Skeletal muscle satellite cell (primary cell): Measurements from ENCODE around the gene ATG9A.

ENCODE experiments used
- H3K27me3 ChIP-seq: 2 replicates; pipeline ENCODE4 v1.7.0; 2013; ENCODE audit warnings: low read length; ENCODE audit not compliant: control insufficient read depth, insufficient read depth
- H3K36me3 ChIP-seq: 2 replicates; pipeline ENCODE4 v1.7.0; 2013; ENCODE audit warnings: mild to moderate bottlenecking, control low read depth, low read length; ENCODE audit not compliant: insufficient read depth
- H3K4me1 ChIP-seq: 2 replicates; pipeline ENCODE4 v1.7.0; 2013; ENCODE audit warnings: low read length; ENCODE audit not compliant: control insufficient read depth, insufficient read depth
- H3K4me2 ChIP-seq: 2 replicates; pipeline ENCODE4 v1.7.0; 2013; ENCODE audit warnings: mild to moderate bottlenecking, low read length
- H3K4me3 ChIP-seq: 2 replicates; pipeline ENCODE4 v1.7.0; 2013; ENCODE audit warnings: low read length
- H3K9ac ChIP-seq: 2 replicates; pipeline ENCODE4 v1.7.0; 2013; ENCODE audit warnings: mild to moderate bottlenecking, low read depth, low read length, moderate library complexity
- H3K9me3 ChIP-seq: replicated peaks from 2 replicates; pipeline ENCODE4 v1.7.0; 2013; ENCODE audit warnings: mild to moderate bottlenecking, control low read depth, low read length

Gene ATG9A

GRCh38 chr2:219178377-219179175 is 50.9 kb downstream of the ATG9A start:
- Histone ChIP-seq H3K4me3 (peak overlapping the region; percentile 81), H3K9me3 (no peaks in the 10 kb centered on the region), H3K27me3 (no peaks in the 10 kb centered on the region), H3K4me2 (peak overlapping the region; percentile 87), H3K36me3 (peaks cover 51% of the 10 kb centered on the region), H3K9ac (peak overlapping the region; percentile 88), H3K4me1 (peaks cover 22% of the 10 kb centered on the region)

DNA sequence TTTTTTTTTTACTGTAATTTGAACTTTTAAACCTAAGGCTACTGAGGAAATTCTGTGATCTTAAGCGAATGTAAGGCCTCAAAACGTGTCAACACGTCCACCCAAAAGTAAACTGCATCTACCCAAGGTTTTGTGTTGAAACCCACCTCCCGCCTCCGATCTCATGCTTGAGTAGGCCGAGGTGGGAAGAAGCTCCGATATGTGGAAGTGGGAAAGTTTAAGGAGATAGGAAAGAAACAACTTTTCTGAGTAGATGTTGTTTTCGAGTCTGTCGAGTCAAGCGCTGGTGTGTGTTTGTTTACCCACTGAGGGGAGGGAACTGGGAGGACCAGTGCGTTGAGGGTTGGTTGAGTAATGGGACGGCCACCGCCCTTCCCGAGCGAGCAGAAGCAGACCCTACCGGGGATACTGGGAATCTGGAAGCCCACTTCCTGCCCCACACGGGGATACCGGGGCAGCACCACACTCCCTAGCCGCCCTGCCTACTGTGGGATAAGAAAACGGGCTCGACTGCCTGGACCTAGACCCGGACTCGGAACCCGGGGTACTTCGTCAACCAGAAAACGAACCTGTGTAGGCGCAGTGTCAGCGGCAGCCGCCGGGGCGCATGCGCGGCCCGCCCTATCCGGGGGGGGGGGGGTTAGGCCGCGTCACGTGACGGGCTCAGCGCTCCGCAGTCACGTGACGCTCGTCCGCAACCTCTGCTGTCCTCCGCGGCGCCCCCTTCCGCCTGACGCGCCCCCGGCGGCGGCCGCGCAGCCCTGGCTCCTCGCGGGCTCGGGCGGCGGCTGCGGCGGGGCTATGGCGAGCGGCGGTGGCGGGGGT is 51.7 kb downstream of the ATG9A start, which contains the start of gene RETREG2:
RETREG2 (plus strand) TSS at position 724 of the 825 bp plus-strand sequence; CDS start at position 802, 78 bp downstream.
- Histone ChIP-seq H3K36me3 (peaks cover 49% of the 10 kb centered on the region), H3K4me3 (peak within 1 kb of the TSS; percentile 81)

DNA sequence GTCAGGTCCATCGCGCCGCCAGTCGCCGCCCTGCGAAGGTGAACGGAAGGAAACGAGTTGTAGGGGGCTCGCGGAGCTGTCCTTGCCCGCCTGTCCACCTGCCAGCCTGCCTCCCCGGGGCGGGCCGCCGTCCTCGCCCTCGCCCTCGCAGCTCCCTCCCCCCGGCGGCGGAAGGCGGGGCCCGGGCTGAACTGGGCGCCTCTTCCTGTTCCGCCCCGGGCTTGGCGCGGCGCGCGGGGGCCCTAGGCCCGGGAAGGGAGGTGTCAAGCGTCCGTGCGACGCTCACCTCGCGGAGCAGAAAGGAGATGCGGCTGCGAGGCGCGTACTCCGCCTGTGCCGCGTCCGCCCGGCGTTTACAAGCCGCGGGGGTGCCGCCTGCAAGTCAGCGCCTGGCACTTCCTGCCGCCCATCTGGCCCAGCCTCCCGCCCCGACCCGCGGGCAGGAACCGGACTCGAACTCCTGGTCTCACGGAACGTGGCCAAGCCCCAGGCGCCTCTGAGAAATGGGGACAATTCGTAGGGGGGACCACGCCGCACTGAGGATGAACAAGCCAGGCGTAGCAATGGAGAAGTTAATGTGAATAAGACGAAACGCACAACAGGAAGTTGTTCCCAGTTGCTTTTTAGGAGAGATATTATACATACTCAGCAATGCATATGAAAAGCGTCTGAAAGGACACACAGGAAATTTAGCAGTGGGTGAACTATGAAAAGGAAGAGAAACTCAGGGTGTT is 52.5 kb downstream of the ATG9A start, which contains the start of gene CNPPD1:
CNPPD1 (minus strand) TSS at position 108 of the 734 bp plus-strand sequence; CDS start at position 11, 97 bp downstream.
- no peaks in the 10 kb centered on the region for H3K9me3 ChIP-seq
- H3K36me3 ChIP-seq = peaks cover 46% of the 10 kb centered on the region
- H3K9ac ChIP-seq = peak within 1 kb of the TSS; percentile 88
- peak within 1 kb of the TSS; percentile 89 for H3K4me2 ChIP-seq
- no peaks in the 10 kb centered on the region for H3K27me3 ChIP-seq
- peaks cover 22% of the 10 kb centered on the region for H3K4me1 ChIP-seq
- H3K4me3 ChIP-seq = peak within 1 kb of the TSS; percentile 81

More for the DNA sequence above, 51.7 kb downstream of the ATG9A start, which contains the start of gene RETREG2:
- Histone ChIP-seq H3K27me3 (no peaks in the 10 kb centered on the region), H3K4me1 (peaks cover 22% of the 10 kb centered on the region), H3K9ac (peak within 1 kb of the TSS; percentile 88), H3K4me2 (peak within 1 kb of the TSS; percentile 89), H3K9me3 (no peaks in the 10 kb centered on the region)

DNA sequence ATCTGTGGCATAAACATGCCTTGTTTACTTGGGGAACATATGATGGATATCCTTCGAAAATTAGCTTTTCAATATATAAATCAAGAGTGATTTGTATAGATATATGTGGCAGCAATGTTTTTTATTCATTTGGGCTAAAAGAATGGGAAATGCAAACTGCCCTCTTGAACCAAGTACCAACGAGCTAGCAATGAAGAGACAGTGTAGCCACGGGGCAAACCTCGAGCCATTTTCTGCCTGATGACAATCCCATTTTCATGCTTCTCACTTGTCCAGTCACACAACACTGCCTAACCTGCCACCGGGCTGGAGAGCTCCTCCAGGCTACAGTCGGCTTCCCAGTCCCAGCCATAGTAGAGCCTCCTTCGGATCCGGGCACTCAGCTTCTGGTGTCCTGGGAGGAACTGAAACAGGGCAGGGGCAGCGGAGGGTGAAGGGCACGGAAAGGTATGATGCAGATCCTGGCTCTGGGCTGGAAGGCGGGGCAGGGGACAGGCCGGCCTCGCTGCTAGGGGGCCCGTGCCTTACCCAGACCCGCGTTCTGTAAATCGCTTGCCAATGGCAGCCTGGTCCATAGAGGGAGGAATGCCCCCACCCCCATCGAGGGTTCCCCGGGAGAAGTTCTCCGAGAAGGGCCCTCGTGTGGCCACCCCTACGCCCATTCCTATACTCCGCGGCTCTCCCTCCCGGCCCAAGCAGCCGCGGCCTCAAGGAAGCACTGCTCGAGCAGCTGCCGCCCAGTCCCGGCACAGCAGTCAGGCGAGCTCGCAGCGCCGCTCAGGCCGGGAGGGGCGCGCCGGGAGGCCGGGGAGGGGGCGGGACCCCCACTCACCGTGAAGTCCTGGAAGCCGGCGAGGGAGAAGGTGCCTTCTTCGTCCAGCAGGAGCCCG is 53.3 kb downstream of the ATG9A start:
- Histone ChIP-seq H3K4me1 (peaks cover 27% of the 10 kb centered on the region), H3K4me2 (peak overlapping the region; percentile 89), H3K4me3 (peak overlapping the region; percentile 81), H3K9me3 (no peaks in the 10 kb centered on the region), H3K9ac (peak overlapping the region; percentile 88), H3K36me3 (peaks cover 38% of the 10 kb centered on the region), H3K27me3 (no peaks in the 10 kb centered on the region)

DNA sequence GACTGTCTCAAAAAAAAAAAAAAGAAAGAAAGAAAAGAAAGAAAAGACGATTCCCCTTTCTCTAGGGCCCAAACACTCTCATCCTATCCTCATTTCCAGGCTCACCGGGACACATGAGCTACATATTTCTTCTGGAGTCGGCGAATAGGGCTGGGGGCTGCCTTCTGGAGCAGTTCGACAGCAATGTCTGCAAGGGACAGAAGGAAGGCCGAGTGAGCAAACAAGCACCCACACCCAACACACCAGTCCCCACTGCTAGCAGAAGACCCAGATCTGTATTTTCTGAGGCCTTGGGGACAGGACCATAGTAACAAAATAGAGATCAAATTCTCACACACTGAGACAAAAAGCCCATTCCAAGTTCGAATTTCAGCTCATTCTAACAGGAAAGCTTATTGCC is 54.0 kb downstream of the ATG9A start:
- H3K4me1 ChIP-seq = peaks cover 27% of the 10 kb centered on the region
- H3K9ac ChIP-seq = peak overlapping the region; percentile 88
- H3K27me3 ChIP-seq = no peaks in the 10 kb centered on the region
- H3K9me3 ChIP-seq = no peaks in the 10 kb centered on the region
- peak overlapping the region; percentile 81 for H3K4me3 ChIP-seq
- peak overlapping the region; percentile 89 for H3K4me2 ChIP-seq
- H3K36me3 ChIP-seq = peaks cover 31% of the 10 kb centered on the region

DNA sequence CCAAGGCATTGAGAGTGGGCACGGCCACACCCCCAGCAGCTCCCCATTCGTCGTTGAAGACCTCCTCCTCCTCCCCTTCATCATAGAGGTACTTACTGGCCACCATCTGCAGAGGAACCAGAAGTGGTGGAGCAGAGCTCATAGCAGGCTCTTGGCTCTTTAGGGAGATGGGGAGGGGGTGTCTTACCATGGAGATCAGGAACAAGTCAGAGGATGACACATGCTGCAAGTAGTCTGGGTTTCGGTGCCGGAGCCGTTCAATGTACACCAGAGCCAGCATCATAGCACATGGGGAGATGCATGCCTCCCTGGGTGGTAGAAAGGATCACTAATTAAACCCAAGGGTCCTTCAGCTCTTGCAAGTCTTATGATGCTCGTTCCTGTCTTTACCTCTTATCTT is 54.6 kb downstream of the ATG9A start:
- H3K27me3 ChIP-seq = no peaks in the 10 kb centered on the region
- H3K9me3 ChIP-seq = no peaks in the 10 kb centered on the region
- H3K4me1 ChIP-seq = peaks cover 27% of the 10 kb centered on the region
- no peak overlapping the region for H3K4me3 ChIP-seq
- H3K4me2 ChIP-seq = no peak overlapping the region
- peaks cover 27% of the 10 kb centered on the region for H3K36me3 ChIP-seq
- no peak overlapping the region for H3K9ac ChIP-seq

DNA sequence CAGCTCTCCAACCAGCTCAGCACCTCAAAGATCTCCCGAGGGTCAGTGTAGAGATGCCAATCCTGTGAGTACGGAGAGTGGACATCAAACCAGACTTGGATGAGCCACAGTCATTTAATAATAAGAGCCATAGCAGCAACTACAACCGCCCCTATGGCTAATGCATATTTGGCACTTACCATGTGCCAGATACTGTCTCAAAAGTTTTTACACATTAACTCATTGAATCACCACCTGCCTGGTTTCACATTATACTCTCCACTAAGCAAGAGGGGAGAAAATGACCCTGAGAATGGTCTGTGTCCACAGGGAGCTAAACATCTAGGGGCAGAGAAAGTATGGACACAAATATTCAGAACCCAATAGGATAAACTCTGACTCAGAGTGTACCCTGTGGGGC is 55.3 kb downstream of the ATG9A start:
- no peak overlapping the region for H3K9ac ChIP-seq
- H3K36me3 ChIP-seq = peaks cover 27% of the 10 kb centered on the region
- H3K4me1 ChIP-seq = peaks cover 21% of the 10 kb centered on the region
- H3K27me3 ChIP-seq = no peaks in the 10 kb centered on the region
- H3K4me2 ChIP-seq = no peak overlapping the region
- H3K9me3 ChIP-seq = no peaks in the 10 kb centered on the region
- H3K4me3 ChIP-seq = no peak overlapping the region

DNA sequence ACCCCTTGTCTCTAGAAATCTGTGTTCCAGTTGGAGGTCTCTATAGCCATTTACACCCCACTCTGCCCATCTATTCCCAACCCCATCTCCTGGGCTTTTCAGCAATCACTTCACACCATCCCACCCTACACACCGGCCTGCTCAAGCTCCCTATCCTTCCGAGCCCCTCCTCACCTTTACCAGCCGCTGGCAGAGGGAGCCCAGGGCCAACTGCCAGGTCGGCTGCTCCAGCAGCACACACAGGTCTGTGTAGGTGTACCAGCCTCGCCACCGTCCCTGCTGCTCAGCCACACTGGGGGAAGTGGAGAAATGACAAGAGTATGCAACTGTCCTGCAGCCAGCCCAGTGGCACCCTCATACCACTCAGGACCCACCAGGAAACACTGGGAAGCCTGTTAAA is 56.3 kb downstream of the ATG9A start:
- no peaks in the 10 kb centered on the region for H3K27me3 ChIP-seq
- H3K36me3 ChIP-seq = peaks cover 27% of the 10 kb centered on the region
- no peak overlapping the region for H3K4me2 ChIP-seq
- H3K4me1 ChIP-seq = peaks cover 19% of the 10 kb centered on the region
- H3K9me3 ChIP-seq = no peaks in the 10 kb centered on the region
- H3K9ac ChIP-seq = no peak overlapping the region
- no peak overlapping the region for H3K4me3 ChIP-seq

GRCh38 chr2:219172231-219173154 is 56.9 kb downstream of the ATG9A start:
- Histone ChIP-seq H3K4me3 (no peak overlapping the region), H3K9me3 (no peaks in the 10 kb centered on the region), H3K9ac (no peak overlapping the region), H3K27me3 (no peaks in the 10 kb centered on the region), H3K4me2 (no peak overlapping the region), H3K36me3 (peaks cover 27% of the 10 kb centered on the region), H3K4me1 (peaks cover 17% of the 10 kb centered on the region)
